HEK293 (cell line): ENCODE measurements around the gene MMP15.

Experiments
- EGR2 ChIP-seq: fragments of 450-650 bp; formaldehyde crosslinking; IDR thresholded peaks from 2 replicates; pipeline ENCODE4 v1.5.1; 2016; ENCODE audit warnings: low read depth, missing biosample characterization, missing genetic modification characterization
- PRDM1 ChIP-seq: fragments of 450-650 bp; formaldehyde crosslinking; IDR thresholded peaks from 2 replicates; pipeline ENCODE4; 2016; ENCODE audit warnings: missing biosample characterization, missing genetic modification characterization
- SP2 ChIP-seq: fragments of 450-650 bp; formaldehyde crosslinking; IDR thresholded peaks from 2 replicates; pipeline ENCODE4 v1.5.1; 2016; ENCODE audit warnings: missing biosample characterization, missing genetic modification characterization
- YY1 ChIP-seq: fragments of 450-650 bp; formaldehyde crosslinking; IDR thresholded peaks from 2 replicates; pipeline ENCODE4 v1.5.1; 2018; ENCODE audit warnings: missing biosample characterization, missing genetic modification characterization
- ZNF10 ChIP-seq: fragments of 450-650 bp; formaldehyde crosslinking; IDR thresholded peaks from 2 replicates; pipeline ENCODE4 v1.5.1; 2017; ENCODE audit warnings: missing biosample characterization, missing genetic modification characterization
- ZNF274 ChIP-seq, 2 experiments: fragments of 200-500 bp in 1 of 2; fragments of 450-650 bp in 1 of 2; sonication (Bioruptor generic) in 1 of 2; formaldehyde crosslinking in 1 of 2; IDR thresholded peaks; 2 replicates each; pipeline versions ENCODE4 v1.5.1 to v1.6.1; 2014 to 2016; ENCODE audit warnings: borderline replicate concordance in 1 of 2, inconsistent platforms in 1 of 2, low read length in 1 of 2, missing biosample characterization in 1 of 2, missing genetic modification characterization in 1 of 2
- ZNF366 ChIP-seq: fragments of 450-650 bp; formaldehyde crosslinking; conservative IDR thresholded peaks from 2 replicates; pipeline ENCODE4 v1.5.1; 2016; ENCODE audit warnings: missing biosample characterization, missing genetic modification characterization
- ZNF501 ChIP-seq: fragments of 450-650 bp; formaldehyde crosslinking; IDR thresholded peaks from 2 replicates; pipeline ENCODE4 v1.5.1; 2016; ENCODE audit warnings: missing biosample characterization, missing genetic modification characterization
- ZNF777 ChIP-seq: fragments of 450-650 bp; formaldehyde crosslinking; IDR thresholded peaks from 2 replicates; pipeline ENCODE4 v1.5.1; 2017; ENCODE audit warnings: missing biosample characterization, missing genetic modification characterization, borderline replicate concordance
- ZNF843 ChIP-seq: fragments of 450-650 bp; formaldehyde crosslinking; IDR thresholded peaks from 2 replicates; pipeline ENCODE4 v1.5.1; 2016; ENCODE audit warnings: missing biosample characterization, missing genetic modification characterization
- TF ChIP-seq, protein P1 (sequence below): fragments of 450-650 bp; formaldehyde crosslinking; IDR thresholded peaks from 2 replicates; pipeline ENCODE4 v1.5.1; 2017; ENCODE audit warnings: missing biosample characterization, missing genetic modification characterization
- TF ChIP-seq, protein P2 (sequence below): fragments of 450-650 bp; formaldehyde crosslinking; IDR thresholded peaks from 2 replicates; pipeline ENCODE4 v1.5.1; 2016; ENCODE audit warnings: missing biosample characterization, missing genetic modification characterization
- TF ChIP-seq, protein P3 (sequence below): fragments of 450-650 bp; IDR thresholded peaks from 2 replicates; pipeline ENCODE4 v1.5.1; 2018; ENCODE audit warnings: missing biosample characterization, missing genetic modification characterization

DNA sequence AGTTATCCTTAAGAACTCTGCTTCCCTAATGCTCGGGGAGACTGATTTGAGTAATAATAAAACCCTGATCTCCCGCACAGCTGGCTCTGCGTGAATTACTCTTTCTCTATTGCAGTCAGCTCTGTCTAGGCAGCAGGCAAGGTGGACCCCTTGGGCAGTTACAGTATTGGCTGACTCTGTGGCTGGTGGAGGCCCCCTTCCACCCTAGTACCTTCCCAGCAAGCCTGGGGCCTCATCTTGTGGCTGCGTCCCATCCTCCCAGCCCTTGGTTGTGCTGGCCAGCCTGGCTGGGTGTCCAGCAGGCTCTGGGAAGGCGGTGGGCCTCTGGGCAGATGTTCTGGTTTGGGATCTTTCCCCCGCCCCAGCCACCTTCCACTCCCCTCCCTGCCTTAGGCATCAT, 59.1 kb downstream of the MMP15 start:
- TF ChIP-seq SP2 (tag by site-specific recombination) (no peak), ZNF501 (tag by site-specific recombination) (no peak), ZNF366 (tag by site-specific recombination) (no peak), ZNF777 (no peak), ZNF274 (IDR thresholded peaks at IDR 0.05; ENCODE audit: low read length) (no peak), ZNF274 (tag by site-specific recombination; IDR thresholded peaks at IDR 0.05; ENCODE audit: borderline replicate concordance) (no peak), EGR2 (tag by site-specific recombination) (no peak), ZNF10 (tag by site-specific recombination) (no peak), YY1 (no peak), ZNF843 (tag by site-specific recombination) (no peak), PRDM1 (tag by site-specific recombination) (no peak)
- TF ChIP-seq, protein P1, sequence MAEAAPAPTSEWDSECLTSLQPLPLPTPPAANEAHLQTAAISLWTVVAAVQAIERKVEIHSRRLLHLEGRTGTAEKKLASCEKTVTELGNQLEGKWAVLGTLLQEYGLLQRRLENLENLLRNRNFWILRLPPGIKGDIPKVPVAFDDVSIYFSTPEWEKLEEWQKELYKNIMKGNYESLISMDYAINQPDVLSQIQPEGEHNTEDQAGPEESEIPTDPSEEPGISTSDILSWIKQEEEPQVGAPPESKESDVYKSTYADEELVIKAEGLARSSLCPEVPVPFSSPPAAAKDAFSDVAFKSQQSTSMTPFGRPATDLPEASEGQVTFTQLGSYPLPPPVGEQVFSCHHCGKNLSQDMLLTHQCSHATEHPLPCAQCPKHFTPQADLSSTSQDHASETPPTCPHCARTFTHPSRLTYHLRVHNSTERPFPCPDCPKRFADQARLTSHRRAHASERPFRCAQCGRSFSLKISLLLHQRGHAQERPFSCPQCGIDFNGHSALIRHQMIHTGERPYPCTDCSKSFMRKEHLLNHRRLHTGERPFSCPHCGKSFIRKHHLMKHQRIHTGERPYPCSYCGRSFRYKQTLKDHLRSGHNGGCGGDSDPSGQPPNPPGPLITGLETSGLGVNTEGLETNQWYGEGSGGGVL (tag by site-specific recombination), result no peak
- TF ChIP-seq, protein P2, sequence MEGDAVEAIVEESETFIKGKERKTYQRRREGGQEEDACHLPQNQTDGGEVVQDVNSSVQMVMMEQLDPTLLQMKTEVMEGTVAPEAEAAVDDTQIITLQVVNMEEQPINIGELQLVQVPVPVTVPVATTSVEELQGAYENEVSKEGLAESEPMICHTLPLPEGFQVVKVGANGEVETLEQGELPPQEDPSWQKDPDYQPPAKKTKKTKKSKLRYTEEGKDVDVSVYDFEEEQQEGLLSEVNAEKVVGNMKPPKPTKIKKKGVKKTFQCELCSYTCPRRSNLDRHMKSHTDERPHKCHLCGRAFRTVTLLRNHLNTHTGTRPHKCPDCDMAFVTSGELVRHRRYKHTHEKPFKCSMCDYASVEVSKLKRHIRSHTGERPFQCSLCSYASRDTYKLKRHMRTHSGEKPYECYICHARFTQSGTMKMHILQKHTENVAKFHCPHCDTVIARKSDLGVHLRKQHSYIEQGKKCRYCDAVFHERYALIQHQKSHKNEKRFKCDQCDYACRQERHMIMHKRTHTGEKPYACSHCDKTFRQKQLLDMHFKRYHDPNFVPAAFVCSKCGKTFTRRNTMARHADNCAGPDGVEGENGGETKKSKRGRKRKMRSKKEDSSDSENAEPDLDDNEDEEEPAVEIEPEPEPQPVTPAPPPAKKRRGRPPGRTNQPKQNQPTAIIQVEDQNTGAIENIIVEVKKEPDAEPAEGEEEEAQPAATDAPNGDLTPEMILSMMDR (tag by site-specific recombination), result no peak
- TF ChIP-seq, protein P3, sequence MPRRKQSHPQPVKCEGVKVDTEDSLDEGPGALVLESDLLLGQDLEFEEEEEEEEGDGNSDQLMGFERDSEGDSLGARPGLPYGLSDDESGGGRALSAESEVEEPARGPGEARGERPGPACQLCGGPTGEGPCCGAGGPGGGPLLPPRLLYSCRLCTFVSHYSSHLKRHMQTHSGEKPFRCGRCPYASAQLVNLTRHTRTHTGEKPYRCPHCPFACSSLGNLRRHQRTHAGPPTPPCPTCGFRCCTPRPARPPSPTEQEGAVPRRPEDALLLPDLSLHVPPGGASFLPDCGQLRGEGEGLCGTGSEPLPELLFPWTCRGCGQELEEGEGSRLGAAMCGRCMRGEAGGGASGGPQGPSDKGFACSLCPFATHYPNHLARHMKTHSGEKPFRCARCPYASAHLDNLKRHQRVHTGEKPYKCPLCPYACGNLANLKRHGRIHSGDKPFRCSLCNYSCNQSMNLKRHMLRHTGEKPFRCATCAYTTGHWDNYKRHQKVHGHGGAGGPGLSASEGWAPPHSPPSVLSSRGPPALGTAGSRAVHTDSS (tag by site-specific recombination), result no peak
